ENCODE measurements around the gene HPS4.

Gene HPS4

GRCh38 chr22:26522592-26522991, 39.0 kb upstream of the HPS4 start:
- TF ChIP-seq CTCF (IDR thresholded peaks at IDR 0.05; ENCODE audit: extremely low read depth, missing control alignments) = no peak
- DNase-seq (ENCODE audit: low spot score) = no peak

DNA sequence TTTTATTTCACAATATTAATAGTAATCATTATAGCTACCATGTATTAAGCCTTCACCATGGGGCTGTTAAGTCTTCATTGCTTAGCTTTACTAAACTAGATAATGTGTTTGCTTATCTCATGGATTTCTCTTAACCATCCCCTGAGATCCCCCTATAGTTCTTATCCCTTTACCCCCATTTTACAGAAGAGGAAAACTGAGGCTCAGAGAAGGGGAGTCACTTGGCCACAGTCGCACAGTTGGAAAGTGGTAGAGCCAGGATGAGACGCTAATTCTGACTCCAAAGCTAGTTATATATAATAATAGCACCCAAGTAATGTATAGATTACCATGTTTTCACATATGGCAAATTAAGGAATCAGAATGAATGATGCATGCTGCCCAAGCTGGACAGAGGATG, 38.4 kb upstream of the HPS4 start:
- no peak for TF ChIP-seq CTCF (IDR thresholded peaks at IDR 0.05; ENCODE audit: extremely low read depth, missing control alignments)

DNA sequence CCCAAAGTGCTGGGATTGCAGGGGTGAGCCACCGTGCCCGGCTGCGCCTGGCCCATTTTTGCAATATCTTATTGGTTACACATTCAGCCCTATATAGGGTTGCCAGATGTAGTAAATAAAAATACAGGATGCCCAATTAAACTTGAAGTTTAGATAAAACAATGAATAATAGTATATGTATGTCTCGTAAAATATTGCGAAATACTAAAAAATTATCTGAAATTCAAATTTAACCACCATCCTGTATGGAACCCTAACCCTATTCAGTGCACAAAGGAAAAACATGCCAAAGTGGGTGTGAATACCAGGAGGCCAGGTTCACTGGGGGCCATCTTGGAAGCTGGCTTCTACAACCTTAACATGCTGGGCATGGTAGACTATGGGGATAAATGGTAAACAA, 33.8 kb upstream of the HPS4 start:
- no peak for DNase-seq (ENCODE audit: low spot score)
- TF ChIP-seq CTCF (IDR thresholded peaks at IDR 0.05; ENCODE audit: extremely low read depth, missing control alignments) = no peak

More for the DNA sequence above, 38.4 kb upstream of the HPS4 start:
- no peak for DNase-seq (ENCODE audit: low spot score)

- TF ChIP-seq CTCF (IDR thresholded peaks at IDR 0.05; ENCODE audit: extremely low read depth, missing control alignments) = no peak
- no peak for DNase-seq (ENCODE audit: low spot score)
Measured at GRCh38 chr22:26516503-26516902, 32.9 kb upstream of the HPS4 start.

GRCh38 chr22:26515931-26516330, 32.3 kb upstream of the HPS4 start:
- no peak for DNase-seq (ENCODE audit: low spot score)

DNA sequence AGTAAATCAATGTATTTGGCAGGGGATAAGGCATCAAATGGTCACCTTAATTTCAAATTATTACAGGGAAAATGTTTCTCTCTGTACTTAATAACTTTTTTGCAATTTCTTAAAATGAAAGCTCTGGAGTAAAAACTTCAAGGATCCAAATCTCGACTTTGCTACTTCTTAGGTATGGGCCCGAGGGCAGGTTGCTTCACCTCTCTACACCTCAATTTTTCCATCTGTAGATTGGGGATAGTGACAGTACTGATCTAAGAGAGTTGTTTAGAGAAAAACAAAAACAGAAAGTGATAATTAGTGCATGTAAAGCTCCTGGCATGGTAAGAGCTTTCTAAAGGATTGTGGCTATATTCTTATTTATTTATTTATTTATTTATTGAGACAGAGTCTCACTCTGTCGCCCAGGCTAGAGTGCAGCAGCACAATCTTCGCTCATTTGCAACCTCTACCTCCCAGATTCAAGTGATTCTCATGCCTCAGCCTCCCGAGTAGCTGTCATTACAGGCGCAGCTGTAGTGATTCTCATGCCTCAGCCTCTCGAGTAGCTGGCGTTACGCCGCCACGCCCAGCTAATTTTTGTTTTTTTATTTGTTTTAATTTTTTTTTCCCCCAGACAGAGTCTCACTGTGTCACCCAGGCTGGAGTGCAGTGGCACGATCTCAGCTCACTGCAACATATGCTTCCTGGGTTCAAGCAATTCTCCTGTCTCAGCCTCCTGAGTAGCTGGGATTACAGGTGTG, 31.0 kb upstream of the HPS4 start:
- TF ChIP-seq CTCF (IDR thresholded peaks at IDR 0.05; ENCODE audit: extremely low read depth, missing control alignments) = no peak

More at GRCh38 chr22:26515931-26516330, 32.3 kb upstream of the HPS4 start:
- no peak for TF ChIP-seq CTCF (IDR thresholded peaks at IDR 0.05; ENCODE audit: extremely low read depth, missing control alignments)

DNA sequence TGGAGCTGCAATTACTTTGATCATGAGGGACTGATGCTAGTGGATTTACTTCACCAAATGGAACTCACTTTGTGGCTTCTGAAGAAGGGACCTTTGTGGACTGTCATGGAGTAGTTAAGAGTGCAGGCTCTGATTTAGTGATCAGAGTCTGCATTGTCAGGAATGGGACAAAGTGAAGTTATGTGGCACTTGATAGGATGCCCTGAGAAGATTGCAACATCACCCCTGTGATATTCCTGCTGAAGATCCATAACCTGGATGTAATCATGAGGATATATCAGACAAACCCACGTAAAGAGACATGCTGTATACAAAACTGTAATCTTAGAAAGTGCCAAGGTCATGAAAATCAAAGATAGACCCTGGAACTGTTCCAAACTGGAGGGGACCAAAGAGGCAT, 30.3 kb upstream of the HPS4 start:
- no peak for TF ChIP-seq CTCF (IDR thresholded peaks at IDR 0.05; ENCODE audit: extremely low read depth, missing control alignments)
- no peak for DNase-seq (ENCODE audit: low spot score)

More for the DNA sequence above, 31.0 kb upstream of the HPS4 start:
- DNase-seq (ENCODE audit: low spot score) = no peak
